Embryonic facial prominence (tissue), 1 donor: ENCODE measurements around the gene TCF19.

ENCODE experiments used
- DNase-seq: peaks from one replicate; pipeline ENCODE4 v3.0.0-alpha.2; 2016; ENCODE audit errors: extremely low spot score

TCF19 gene, protein sequence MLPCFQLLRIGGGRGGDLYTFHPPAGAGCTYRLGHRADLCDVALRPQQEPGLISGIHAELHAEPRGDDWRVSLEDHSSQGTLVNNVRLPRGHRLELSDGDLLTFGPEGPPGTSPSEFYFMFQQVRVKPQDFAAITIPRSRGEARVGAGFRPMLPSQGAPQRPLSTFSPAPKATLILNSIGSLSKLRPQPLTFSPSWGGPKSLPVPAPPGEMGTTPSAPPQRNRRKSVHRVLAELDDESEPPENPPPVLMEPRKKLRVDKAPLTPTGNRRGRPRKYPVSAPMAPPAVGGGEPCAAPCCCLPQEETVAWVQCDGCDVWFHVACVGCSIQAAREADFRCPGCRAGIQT

GRCh38 chr6:31158140-31158862 is at the start of gene TCF19:
Gene TCF19, plus strand, starts transcription at chr6:31158589. Its CDS starts 881 bp downstream, at chr6:31159470.
- peak; percentile 99 for DNase-seq

GRCh38 chr6:31110825-31111582 is 47.4 kb upstream of the TCF19 start:
- no peak for DNase-seq

DNA sequence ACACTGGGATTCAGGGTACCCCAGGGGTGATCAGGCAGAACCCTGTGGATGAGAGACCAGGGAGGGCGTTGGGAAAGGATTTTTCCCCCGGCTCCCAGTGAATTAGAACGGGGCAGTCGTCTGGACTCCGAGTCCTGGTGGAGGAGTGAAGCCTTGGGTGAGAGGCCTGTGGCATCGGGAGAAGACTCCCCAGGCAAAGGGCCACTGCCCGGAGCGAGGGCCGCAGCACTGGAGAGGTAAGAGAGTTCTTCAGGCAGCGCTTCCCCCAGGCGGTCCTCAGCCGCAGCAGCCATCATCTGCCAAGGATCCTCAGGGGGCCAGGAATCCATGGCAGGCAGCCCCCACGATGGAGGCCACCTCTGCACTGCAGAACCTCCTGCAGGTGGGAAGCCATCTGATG is 46.7 kb upstream of the TCF19 start:
- DNase-seq, result no peak

DNA sequence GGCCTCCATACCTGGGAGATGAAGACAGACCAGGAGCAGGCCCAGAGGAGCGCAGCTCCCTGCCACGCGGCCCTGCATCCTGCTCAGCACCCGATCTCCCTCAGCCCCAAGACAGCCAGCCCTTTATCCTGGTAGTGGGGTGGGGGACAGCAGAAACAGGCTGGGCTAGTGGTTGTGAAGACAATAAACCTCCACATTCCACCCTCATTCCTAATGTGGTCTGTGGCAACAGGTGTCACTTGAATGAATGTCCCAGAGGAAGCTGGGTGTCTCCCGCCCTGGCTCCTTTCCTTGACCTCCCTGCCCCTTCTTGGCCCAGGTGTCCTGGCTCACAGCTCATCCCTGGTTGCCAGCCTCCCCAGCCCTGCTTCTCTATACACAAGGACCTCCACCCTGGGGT is 45.9 kb upstream of the TCF19 start, which contains the start of gene C6orf15:
Gene C6orf15 (minus strand): TSS at position 98 of the 400 bp plus-strand sequence. CDS start 20 bp downstream, at position 78.
- DNase-seq, result no peak

- no peak for DNase-seq
Measured at GRCh38 chr6:31113861-31114540, 44.4 kb upstream of the TCF19 start.

DNA sequence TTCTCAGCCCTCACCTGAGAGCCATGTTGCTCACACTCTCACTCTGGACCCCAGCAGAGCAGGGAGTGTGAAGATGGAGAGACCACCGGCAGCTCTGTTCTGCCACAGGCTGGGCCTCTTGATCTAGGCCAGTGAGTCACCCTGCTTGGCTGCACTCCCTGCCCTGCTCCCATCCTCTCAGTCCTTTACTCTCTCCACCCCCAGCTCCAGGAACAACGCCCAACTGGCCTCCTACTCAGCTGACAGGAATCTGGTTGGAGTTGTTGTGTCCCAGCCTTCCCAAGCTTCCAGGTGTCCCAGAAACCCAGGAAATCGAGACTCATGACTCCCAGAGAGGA is 43.9 kb upstream of the TCF19 start, which contains the start of gene PSORS1C1:
Gene PSORS1C1 (plus strand): TSS at position 260 of the 338 bp plus-strand sequence. CDS start 14,833 bp downstream, outside the sequence.
- no peak for DNase-seq

DNA sequence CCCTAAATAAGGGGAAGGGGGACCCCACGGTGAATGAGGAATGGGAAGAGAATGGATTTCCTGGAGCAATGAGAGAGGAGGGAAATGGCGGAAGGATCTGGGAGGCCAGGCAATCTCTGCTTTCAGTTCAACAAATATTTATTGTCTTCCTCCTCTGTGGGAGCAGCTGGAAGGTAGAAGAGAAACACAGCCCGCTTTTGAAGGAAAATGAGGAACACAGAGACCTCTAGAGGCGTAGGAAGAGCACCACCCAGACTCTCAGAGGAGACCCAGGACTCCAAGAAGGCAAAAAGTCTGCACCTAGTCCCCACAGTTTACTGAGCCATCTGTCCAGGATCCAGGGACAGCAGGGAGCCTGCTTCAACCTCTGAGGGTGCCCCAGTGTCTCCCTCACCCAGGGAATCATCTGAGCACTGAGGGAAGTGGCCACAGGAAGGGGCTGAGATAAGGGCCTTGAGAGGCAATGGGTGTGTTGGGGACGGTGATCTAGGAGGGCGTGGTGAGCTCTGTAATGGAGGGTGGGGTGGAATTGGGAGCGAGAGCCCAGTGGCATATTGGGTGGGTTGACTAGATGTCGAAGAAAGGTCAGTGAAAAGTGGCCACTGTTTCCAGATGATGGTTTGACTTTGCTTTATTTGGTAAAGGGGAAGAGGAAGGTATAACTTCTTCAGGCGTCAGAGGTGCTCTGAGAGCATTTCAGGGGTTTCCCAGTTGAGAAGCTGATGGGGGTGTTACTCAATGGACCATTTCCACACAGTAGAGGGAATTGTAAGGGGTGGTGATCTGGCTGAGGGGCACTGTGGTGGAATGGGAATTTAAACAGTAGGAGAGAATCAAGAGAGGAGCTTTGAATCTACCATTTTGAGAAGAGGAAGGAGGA is 43.2 kb upstream of the TCF19 start:
- no peak for DNase-seq

DNA sequence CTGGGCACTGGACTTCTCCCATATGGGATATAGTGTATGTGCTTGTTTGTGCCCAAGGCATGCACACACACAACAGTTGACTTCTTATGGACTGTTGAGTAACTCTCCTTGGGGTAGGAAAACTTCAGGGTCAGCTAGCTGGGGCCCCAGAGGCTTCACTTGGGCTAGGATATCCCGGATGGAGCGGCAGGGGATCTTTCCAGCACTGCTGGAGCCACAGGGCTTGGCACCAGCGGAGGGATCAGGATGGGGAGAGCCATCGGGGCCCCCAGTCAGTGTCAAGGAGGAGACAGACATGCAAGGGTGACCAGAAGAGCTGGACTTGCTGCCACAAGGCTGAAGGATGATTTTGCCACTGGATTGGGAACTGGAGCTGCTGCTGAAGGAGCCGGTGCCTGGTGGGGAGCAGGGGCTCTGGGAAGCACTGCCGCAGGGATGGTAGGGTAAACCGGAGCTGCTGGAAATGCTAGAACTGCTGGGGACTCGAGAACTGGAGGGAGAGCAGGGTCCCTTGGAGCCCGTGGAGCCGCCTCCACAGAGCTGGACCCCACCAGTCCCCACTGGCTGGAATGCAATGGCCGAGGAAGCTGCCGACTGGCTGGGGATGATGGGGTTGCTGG is 42.3 kb upstream of the TCF19 start:
- DNase-seq, result no peak

- no peak for DNase-seq
Measured at GRCh38 chr6:31116661-31117385, 41.6 kb upstream of the TCF19 start.

- DNase-seq, result no peak
Measured at GRCh38 chr6:31118178-31118577, 40.2 kb upstream of the TCF19 start.

DNA sequence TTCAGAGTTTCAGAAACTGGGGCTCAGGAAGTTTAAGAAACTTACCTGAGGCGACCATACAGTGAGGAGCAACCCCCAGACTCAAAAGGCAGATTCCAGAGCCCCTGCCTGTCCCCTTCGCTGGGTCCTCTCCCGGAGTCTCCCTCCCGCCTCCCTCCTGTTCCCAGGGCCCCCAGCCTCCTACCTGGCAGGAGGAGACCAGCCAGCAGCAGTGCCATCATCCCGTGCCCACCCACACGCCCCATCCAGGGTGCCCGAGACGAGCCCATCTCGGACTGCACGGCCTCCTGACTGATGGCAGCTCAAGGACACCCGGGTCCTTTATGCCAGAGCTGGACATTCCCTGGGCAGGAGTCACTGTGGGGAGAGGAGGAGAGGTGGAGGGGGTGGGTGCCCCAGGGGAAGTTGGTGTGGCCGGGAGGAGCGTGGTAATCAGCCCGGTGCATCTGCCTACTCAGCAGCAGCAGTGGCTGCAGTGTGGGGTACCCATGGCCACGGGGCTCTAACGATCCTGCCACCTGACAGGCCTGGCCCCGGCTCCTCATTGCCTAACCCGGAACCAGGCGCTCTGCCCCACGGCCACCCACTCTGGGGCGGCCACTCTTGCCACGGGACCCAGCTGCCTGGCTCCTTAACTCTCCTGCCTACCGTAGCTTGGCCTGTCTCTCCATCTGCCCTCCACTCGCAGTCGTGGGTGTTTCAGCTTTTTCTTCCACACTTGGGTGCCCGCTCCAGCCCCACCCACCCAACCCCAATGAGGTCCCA is 38.1 kb upstream of the TCF19 start, which contains the start of gene CDSN:
Gene CDSN (minus strand): TSS at position 296 of the 765 bp plus-strand sequence. CDS start 27 bp downstream, at position 269.
- no peak for DNase-seq

GRCh38 chr6:31121131-31121790 is 37.1 kb upstream of the TCF19 start:
- DNase-seq, result no peak

DNA sequence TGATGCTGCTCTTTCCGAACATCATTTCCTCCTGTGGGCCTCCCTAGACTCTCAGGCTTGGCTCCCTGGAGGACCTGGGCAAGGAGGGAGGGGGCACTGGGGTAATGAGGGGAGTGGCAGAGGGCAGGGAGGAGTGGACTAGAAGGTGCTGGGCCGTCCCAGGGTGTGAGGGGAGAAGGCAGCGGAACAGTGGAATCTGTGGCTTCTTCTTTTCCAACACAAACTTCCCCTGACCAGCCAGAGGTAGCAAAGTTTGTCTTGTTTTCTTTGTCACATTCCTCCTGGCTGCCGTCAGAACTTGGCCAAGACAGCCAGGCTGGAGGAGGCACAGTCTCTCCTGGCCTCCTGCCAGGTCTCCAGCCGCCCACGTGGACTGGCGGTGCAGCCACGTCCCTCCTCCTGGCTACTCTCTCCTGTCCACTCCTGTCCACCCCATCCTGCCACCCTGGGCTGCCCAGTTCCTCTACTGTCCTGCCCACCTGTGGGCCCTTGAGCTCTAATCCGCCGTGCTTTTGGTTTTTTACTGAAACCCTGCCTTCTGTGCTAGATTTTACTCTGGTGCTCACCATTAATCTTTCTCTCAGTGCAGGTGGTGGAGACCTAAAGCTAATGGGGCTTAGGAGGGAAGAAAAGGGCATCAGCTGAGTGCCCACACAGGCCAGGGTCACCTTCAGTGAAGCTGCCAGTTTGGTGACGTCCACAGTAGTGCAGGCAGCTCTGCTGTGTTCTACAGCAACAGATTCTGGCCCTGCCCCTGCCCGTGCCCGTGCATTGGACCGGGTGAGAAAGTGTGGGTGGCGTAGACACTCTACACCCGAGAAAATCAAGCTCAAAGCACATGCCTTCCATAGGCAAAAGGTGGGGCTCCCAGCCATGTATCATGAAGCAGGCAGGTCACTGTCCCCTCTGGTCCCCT is 35.3 kb upstream of the TCF19 start:
- DNase-seq, result no peak

- no peak for DNase-seq
Measured at GRCh38 chr6:31125162-31125561, 33.2 kb upstream of the TCF19 start.

GRCh38 chr6:31125586-31126363 is 32.6 kb upstream of the TCF19 start:
- no peak for DNase-seq
